Activated naive CD4-positive, alpha-beta T cell treated with anti-CD3 and anti-CD28 coated beads, Interleukin-2, amount 10 ng/mL, durations not matched to agents 7 days and 5 days (primary cell): ENCODE measurements around the gene FCRL2.

Source experiments
- CTCF ChIA-PET: fragments of 350-600 bp; sonication (Branson Sonifier 250); formaldehyde crosslinking; loops from one replicate; lab custom pipeline; 2021; ENCODE audit warnings: antibody characterized with exemption; lab: Charles Lee
- DNase-seq: peaks from one replicate; pipeline ENCODE4 v3.0.0-alpha.2; 2020
- H3K27ac Mint-ChIP-seq: one replicate; pipeline ENCODE4 v1.8.0; 2021; ENCODE audit warnings: mild to moderate bottlenecking, moderate library complexity, mixed read lengths
- H3K27me3 Mint-ChIP-seq: one replicate; pipeline ENCODE4 v1.8.0; 2021; ENCODE audit warnings: mild to moderate bottlenecking, mixed read lengths
- H3K36me3 Mint-ChIP-seq: one replicate; pipeline ENCODE4 v1.8.0; 2021; ENCODE audit warnings: mixed read lengths
- H3K4me1 Mint-ChIP-seq: one replicate; pipeline ENCODE4 v1.8.0; 2021; ENCODE audit warnings: mixed read lengths
- H3K4me3 Mint-ChIP-seq: one replicate; pipeline ENCODE4 v1.8.0; 2021; ENCODE audit warnings: mild to moderate bottlenecking, moderate library complexity, mixed read lengths
- H3K9me3 Mint-ChIP-seq: one replicate; pipeline ENCODE4 v1.8.0; 2021; ENCODE audit warnings: mixed read lengths

FCRL2 gene

GRCh38 chr1:157724537-157725220 lies 52.3 kb downstream of the FCRL2 start:
- Mint-ChIP-seq H3K4me3 (no peak overlapping the region), H3K36me3 (no peaks in the 10 kb centered on the region), H3K27ac (no peak overlapping the region), H3K4me1 (no peaks in the 10 kb centered on the region), H3K9me3 (peaks cover 17% of the 10 kb centered on the region), H3K27me3 (no peaks in the 10 kb centered on the region)
- CTCF ChIA-PET = interaction anchor here (1.0 kb wide), 1 partner anchor 34 kb away, joined by 3 read pairs; no protein-coding TSS in a partner anchor
- DNase-seq = no peak

GRCh38 chr1:157723157-157723556 lies 53.8 kb downstream of the FCRL2 start:
- no peaks in the 10 kb centered on the region for H3K36me3 Mint-ChIP-seq
- no peaks in the 10 kb centered on the region for H3K4me1 Mint-ChIP-seq
- H3K9me3 Mint-ChIP-seq = peaks cover 17% of the 10 kb centered on the region
- no peak overlapping the region for H3K27ac Mint-ChIP-seq
- no peaks in the 10 kb centered on the region for H3K27me3 Mint-ChIP-seq
- CTCF ChIA-PET = no interaction called here
- H3K4me3 Mint-ChIP-seq = no peak overlapping the region
- DNase-seq = no peak

- Mint-ChIP-seq H3K4me1 (no peaks in the 10 kb centered on the region), H3K27ac (no peak overlapping the region), H3K36me3 (no peaks in the 10 kb centered on the region), H3K9me3 (peaks cover 17% of the 10 kb centered on the region), H3K4me3 (no peak overlapping the region), H3K27me3 (no peaks in the 10 kb centered on the region)
- DNase-seq = no peak
- CTCF ChIA-PET = no interaction called here
These were observed 54.9 kb downstream of the FCRL2 start for GRCh38 chr1:157721985-157722384.

- Mint-ChIP-seq H3K27me3 (no peaks in the 10 kb centered on the region), H3K9me3 (peaks cover under 1% of the 10 kb centered on the region), H3K27ac (no peak overlapping the region), H3K4me1 (no peaks in the 10 kb centered on the region), H3K4me3 (no peak overlapping the region), H3K36me3 (no peaks in the 10 kb centered on the region)
- DNase-seq = no peak
- CTCF ChIA-PET = no interaction called here
These were observed 61.2 kb downstream of the FCRL2 start for GRCh38 chr1:157715736-157716135.

- H3K27me3 Mint-ChIP-seq = no peaks in the 10 kb centered on the region
- no peak overlapping the region for H3K4me3 Mint-ChIP-seq
- H3K4me1 Mint-ChIP-seq = no peaks in the 10 kb centered on the region
- H3K27ac Mint-ChIP-seq = no peak overlapping the region
- H3K9me3 Mint-ChIP-seq = no peaks in the 10 kb centered on the region
- DNase-seq = no peak
- CTCF ChIA-PET = no interaction called here
- H3K36me3 Mint-ChIP-seq = no peaks in the 10 kb centered on the region
These were observed 65.1 kb downstream of the FCRL2 start for GRCh38 chr1:157711802-157712201.

- DNase-seq = no peak
- Mint-ChIP-seq H3K36me3 (no peaks in the 10 kb centered on the region), H3K4me1 (no peaks in the 10 kb centered on the region), H3K27ac (no peak overlapping the region), H3K4me3 (no peak overlapping the region), H3K9me3 (no peaks in the 10 kb centered on the region), H3K27me3 (no peaks in the 10 kb centered on the region)
- CTCF ChIA-PET = no interaction called here
These were observed 72.1 kb downstream of the FCRL2 start for GRCh38 chr1:157704878-157705277.

- CTCF ChIA-PET = no interaction called here
- DNase-seq = no peak
- H3K27me3 Mint-ChIP-seq = peaks cover 4% of the 10 kb centered on the region
- H3K36me3 Mint-ChIP-seq = no peaks in the 10 kb centered on the region
- H3K4me1 Mint-ChIP-seq = no peaks in the 10 kb centered on the region
- H3K4me3 Mint-ChIP-seq = no peak overlapping the region
- H3K9me3 Mint-ChIP-seq = no peaks in the 10 kb centered on the region
- H3K27ac Mint-ChIP-seq = no peak overlapping the region
These were observed 73.0 kb downstream of the FCRL2 start for GRCh38 chr1:157703981-157704380.

- DNase-seq = no peak
- H3K27me3 Mint-ChIP-seq = peaks cover 12% of the 10 kb centered on the region
- no peaks in the 10 kb centered on the region for H3K36me3 Mint-ChIP-seq
- no peaks in the 10 kb centered on the region for H3K4me1 Mint-ChIP-seq
- H3K4me3 Mint-ChIP-seq = no peak overlapping the region
- no peak overlapping the region for H3K27ac Mint-ChIP-seq
- H3K9me3 Mint-ChIP-seq = no peaks in the 10 kb centered on the region
- CTCF ChIA-PET = no interaction called here
These were observed 74.6 kb downstream of the FCRL2 start for GRCh38 chr1:157702308-157702825.

GRCh38 chr1:157700732-157701131 lies 76.2 kb downstream of the FCRL2 start, which contains the start of gene FCRL3:
FCRL3 (minus strand) TSS chr1:157700769; CDS start chr1:157700489, 280 bp downstream.
- Mint-ChIP-seq H3K27ac (no peak within 1 kb of the TSS), H3K4me1 (no peaks in the 10 kb centered on the region), H3K4me3 (no peak within 1 kb of the TSS), H3K9me3 (no peaks in the 10 kb centered on the region), H3K27me3 (peaks cover 12% of the 10 kb centered on the region), H3K36me3 (no peaks in the 10 kb centered on the region)
- CTCF ChIA-PET = interaction anchor here (1.1 kb wide), 1 partner anchor 13 kb away, joined by 3 read pairs; no protein-coding TSS in a partner anchor
- no peak for DNase-seq

- no peaks in the 10 kb centered on the region for H3K4me1 Mint-ChIP-seq
- H3K27me3 Mint-ChIP-seq = peaks cover 12% of the 10 kb centered on the region
- DNase-seq = no peak
- H3K4me3 Mint-ChIP-seq = no peak overlapping the region
- no peaks in the 10 kb centered on the region for H3K36me3 Mint-ChIP-seq
- CTCF ChIA-PET = interaction anchor here (1.1 kb wide), 1 partner anchor 12 kb away, joined by 3 read pairs; no protein-coding TSS in a partner anchor
- H3K9me3 Mint-ChIP-seq = no peaks in the 10 kb centered on the region
- H3K27ac Mint-ChIP-seq = no peak overlapping the region
These were observed 76.6 kb downstream of the FCRL2 start for GRCh38 chr1:157700305-157700704.

GRCh38 chr1:157697781-157698569 lies 79.0 kb downstream of the FCRL2 start:
- Mint-ChIP-seq H3K27ac (no peak overlapping the region), H3K9me3 (no peaks in the 10 kb centered on the region), H3K4me1 (no peaks in the 10 kb centered on the region), H3K27me3 (peaks cover 12% of the 10 kb centered on the region), H3K4me3 (no peak overlapping the region), H3K36me3 (no peaks in the 10 kb centered on the region)
- DNase-seq = no peak
- CTCF ChIA-PET = no interaction called here

- no peak overlapping the region for H3K4me3 Mint-ChIP-seq
- H3K9me3 Mint-ChIP-seq = no peaks in the 10 kb centered on the region
- H3K27me3 Mint-ChIP-seq = peaks cover 12% of the 10 kb centered on the region
- no peaks in the 10 kb centered on the region for H3K4me1 Mint-ChIP-seq
- H3K27ac Mint-ChIP-seq = no peak overlapping the region
- no peak for DNase-seq
- H3K36me3 Mint-ChIP-seq = no peaks in the 10 kb centered on the region
- CTCF ChIA-PET = no interaction called here
These were observed 79.8 kb downstream of the FCRL2 start for GRCh38 chr1:157696966-157697628.
